Effector CD8-positive, alpha-beta T cell (primary cell): ENCODE measurements around the gene CFAP141.
"Not testable (repeated sequence)": the region's sequence is repeated elsewhere in the genome, so short reads cannot be mapped to it uniquely, and the experiment has no call there.

Source experiments
- DNase-seq: peaks from one replicate; lab custom pipeline; 2025; lab: John Stamatoyannopoulos, UW
- total RNA-seq, 4 experiments: gene quantifications; one replicate each; lab custom pipeline; 2026; lab: John Stamatoyannopoulos, UW

Gene CFAP141
- 0 to 0.73 (median 0.19) reads per million in 4 experiments for total RNA-seq

DNA sequence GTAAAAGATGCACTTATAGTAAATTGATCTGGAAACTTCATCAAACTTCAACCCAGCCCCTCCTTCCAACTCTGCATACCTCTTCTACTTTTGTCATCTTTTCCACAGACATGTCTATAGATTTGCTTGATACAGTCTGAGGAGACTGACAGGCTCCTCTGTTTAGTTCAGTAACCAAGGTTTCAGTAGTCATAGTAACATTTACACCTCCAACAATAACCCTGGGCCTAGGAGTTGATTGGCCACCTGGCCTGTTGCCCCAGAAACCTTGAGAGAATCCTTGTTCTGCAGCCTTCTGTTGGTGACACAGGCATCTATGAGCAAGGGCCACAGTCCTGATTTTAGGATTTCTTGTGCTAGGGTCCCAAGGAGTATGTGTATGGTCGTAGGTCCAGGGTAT lies at the start of gene CFAP141:
Gene CFAP141, minus strand, starts transcription at position 138 of the 400 bp plus-strand sequence. Its CDS starts 26 bp downstream, at position 112.
- no peak for DNase-seq

DNA sequence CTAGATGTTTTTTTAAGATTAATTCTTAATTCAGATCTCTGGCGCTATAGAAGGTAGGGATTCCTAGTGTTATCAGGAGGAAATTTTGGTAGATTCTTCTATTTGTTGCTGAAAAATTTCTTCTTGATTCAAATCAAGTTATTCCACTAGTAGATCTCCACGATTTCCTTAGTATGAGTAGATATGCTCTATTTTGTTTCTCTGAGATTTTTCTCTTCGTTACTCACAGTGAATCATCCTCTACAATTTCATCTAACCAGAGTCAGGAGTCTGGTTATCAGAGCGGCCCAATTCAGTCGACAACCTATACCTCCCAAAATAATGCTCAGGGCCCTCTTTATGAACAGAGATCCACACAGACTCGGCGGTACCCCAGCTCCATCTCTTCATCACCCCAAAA lies 47.5 kb upstream of the CFAP141 start:
- no peak for DNase-seq

DNA sequence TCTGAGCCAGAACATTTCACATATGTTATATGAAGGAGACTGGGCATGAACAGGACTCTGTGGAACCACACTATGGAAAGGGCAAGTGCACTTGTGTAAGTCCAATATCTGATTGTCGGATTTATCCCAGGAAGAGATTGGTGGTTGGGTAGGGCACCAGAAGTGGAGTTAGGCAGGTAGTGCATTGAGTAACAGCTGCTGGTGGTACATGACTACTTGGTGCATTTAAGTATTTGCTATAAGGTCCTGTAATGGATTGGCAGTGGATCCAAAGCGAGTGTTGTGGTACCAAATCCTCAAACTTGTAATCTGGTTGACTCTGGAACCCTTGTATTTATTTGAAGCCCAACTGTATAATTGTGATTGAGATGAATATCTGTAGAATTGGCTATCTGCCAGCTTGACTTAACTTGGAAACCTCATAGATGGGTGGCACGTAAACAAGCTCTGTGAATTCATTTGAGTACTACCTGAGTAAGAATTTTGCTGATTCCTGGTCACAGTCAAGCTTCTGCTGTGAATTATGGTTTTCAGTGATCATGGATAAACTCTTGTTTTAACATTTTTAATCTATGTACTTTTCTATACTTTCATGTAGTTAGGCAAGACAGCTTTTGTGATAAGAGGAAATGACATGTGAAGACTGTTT lies 35.7 kb upstream of the CFAP141 start:
- no peak for DNase-seq

DNA sequence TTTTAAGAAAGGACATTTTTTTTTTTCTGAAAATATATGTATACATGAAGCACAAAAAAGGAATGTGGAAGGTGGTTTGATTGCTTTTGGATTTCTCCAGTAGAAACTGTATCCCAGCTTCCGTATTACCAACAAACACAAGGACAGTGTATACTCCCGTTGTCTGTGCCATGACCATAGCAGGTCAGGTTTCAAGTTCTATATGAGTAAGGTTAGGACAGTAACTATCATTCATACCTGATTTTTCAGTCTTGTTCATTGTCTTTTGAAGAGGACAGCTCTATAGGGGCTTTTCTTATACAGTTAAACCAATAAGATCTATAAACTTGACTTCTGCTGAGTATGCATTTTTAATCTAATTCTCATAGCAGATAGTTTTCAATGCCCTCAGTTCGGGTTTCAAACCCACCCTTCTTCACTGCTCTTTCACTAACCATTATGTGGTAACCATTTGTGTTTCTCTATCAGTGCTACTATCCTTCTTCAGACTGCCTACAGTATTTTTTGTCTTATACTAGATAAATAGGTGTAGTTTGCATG lies 34.2 kb upstream of the CFAP141 start:
- no peak for DNase-seq

DNA sequence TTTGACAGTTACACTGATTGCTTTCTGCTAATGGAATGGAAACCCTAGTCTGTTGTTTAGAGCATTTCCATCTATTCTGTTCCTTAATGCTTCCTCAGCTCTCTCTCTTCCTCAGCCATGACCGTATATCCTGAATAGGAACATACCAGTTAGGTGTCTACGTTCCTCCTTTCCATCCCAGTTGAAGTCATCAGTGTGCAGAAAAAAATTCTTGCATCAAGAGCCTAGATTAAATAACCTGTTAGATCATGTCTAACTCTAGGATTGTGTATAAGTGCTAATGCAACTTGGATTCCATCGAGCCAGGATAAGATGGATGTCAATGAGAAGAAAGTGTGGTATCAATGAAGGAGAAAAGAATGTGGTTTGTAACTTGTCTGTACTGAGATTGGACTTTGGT lies 33.4 kb upstream of the CFAP141 start:
- DNase-seq = no peak

DNA sequence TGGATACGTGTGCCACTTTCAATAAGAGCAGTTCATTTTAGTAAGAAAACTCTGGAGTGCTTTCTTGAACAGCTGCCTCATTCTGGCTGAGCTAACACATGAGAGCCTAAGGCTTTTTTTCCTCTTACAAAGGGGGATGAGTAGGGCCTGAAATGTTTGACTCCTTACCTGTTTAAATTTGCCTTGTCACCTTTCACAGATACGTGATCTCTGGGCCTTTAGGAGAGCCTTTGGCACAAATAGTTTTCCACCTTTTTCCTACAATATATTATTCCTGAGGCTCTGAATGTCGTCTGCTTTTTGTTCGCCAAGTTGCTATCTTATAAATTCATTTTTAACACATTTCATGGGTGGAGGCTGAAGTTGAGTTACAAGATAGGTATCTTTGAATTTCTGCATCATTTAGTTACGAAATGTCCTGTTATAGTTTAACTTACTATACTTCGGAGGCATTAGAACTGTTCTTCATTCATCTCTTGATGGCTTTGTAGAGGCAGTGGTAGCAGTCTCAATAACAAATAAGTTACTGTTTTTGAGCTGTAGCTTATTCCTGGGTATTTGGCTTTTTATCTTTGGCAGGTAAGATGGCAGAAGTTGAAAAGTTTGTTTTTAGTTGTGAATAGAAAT lies 31.9 kb upstream of the CFAP141 start:
- DNase-seq = no peak

DNA sequence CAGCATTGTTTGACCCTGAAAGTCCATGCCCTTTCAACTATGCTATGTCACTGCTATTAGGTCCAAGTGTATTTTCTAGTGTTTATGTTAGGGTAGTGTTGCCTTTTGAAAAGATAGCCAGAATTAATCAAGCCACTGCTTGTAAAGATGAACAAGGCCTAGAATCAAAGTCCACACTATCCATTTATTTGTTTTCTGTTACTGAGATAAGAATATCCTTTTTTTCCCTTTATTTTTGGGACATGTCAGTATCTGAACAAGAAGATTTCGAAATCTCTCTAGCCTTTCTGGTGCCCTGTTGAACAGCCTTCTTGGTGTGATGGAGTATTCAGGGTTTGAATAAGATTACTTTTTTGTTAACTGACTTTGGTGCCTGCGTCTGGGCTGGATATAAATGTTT lies 31.3 kb upstream of the CFAP141 start:
- no peak for DNase-seq

DNA sequence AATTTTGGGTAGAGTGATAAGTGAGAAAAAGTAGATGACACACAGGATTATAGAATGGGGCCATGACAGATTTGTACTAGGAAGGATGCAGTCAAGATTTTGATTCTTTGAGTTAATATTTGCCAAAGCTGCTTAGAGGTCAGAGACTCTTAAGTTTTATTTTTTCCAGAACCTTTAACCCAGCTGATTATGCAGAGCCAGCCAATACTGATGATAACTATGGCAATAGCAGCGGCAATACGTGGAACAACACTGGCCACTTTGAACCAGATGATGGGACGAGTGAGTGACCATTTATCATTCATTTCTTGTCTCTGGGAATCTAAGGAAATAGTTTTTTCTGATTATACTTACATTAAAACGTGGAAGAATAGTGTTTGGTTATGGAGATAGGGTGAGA lies 30.7 kb upstream of the CFAP141 start:
- DNase-seq = no peak

DNA sequence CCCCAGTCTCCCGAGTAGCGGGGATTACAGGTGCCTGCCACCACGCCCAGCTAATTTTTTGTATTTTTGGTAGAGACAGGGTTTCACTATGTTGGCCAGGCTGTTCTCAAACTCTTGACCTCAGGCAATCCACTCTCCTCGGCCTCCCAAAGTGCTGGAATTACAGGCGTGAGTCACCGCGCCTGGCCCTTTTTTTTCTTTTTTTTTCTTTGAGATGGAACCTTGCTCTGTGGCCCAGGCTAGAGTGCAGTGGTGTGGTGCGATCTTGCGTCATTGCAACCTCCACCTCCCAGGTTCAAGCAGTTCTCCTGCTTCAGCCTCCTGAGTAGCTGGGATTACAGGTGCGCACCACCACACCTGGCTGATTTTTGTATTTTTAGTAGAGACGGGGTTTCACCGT lies 27.0 kb upstream of the CFAP141 start:
- DNase-seq = not testable (repeated sequence)

DNA sequence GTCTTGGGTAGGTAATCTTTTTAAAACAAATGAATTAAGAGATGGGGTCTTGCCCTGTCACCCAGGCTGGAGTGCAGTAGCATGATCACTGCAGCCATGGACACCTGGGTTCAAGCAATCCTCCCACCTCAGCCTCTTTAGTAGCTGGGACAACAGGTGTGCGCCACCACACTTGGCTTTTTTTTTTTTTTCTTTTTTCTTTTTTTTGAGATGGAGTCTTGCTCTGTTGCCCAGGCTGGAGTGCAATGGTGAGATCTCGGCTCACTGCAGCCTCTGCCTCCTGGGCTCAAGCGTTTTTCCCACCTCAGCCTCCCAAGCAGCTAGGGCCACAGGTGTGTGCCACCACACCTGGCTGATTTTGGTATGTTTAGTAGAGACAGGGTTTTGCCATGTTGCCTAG lies 25.0 kb upstream of the CFAP141 start:
- DNase-seq = not testable (repeated sequence)

DNA sequence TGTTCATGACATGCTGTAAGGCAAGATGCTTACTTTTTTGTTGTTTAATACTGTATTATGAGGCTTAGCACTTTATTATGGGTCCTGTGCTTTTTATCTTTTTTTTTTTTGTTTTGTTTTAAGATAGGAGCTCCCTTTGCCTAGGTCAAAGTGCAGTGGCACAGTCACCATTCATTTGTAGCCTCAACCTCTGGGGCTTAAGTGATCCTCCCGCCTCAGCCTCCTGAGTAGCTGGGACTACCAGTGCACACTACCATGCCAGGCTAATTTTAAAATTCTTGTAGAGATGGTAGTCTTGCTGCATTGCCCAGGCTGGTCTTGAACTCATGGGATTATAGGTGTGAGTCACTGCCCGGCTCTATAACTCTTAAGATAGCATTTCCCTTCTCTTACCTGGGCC lies 19.2 kb upstream of the CFAP141 start:
- no peak for DNase-seq

DNA sequence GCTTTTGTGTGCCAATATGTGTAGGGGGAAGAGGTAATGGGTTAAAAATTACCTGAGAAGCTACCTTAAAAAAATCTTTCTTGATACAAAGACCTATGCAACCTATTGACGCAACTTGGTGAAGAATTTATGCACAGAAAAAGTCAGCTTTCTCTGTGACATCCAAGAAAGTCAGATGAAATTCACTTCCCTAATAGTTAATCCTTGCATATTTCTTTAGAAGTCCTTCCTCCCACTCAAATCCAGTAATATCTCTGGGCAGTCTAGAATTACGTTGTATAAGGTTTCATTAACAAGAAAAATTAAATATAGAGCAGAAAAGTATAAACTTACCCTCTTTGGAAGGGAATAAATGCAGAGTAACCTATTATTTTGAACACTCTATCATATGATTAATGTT lies 17.5 kb upstream of the CFAP141 start:
- no peak for DNase-seq

DNA sequence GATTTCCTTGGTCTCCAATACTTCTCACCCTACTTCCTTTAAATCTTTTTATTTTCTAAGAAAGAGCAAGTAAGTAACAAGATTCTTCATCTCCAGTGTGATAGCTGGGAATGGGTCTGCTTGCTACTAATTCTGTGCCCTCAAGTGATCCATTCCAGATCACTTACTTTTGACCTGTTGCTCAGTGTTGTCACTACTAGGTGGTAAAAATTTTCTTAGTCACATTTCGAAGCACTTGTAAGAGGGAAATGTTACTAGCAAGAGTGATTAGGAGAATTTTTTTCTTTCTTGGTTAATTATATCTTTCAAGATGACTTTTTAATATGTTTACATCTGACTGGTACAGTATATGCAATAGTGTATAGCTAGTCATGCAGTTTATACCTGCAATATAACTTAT lies 16.8 kb upstream of the CFAP141 start:
- DNase-seq = no peak

DNA sequence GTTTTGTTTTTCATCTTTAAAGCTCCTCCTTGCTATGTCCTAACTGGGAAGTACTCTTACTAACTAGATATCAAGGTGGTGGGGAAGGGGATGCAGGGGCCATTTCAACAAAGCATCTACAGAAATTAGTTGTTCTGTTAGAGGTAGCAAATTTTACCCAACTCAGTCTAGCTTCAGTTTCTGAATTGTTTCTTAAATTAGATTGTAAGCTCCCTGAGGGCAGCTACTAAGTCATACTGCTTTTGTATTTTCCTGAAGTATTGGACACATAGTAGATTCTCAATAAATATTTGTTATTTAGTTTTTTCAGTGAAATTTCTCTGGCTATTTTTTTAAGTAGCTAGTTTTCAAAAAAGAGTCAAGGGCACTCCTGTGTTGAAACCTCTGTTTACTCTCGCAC lies 16.4 kb upstream of the CFAP141 start:
- DNase-seq = no peak

DNA sequence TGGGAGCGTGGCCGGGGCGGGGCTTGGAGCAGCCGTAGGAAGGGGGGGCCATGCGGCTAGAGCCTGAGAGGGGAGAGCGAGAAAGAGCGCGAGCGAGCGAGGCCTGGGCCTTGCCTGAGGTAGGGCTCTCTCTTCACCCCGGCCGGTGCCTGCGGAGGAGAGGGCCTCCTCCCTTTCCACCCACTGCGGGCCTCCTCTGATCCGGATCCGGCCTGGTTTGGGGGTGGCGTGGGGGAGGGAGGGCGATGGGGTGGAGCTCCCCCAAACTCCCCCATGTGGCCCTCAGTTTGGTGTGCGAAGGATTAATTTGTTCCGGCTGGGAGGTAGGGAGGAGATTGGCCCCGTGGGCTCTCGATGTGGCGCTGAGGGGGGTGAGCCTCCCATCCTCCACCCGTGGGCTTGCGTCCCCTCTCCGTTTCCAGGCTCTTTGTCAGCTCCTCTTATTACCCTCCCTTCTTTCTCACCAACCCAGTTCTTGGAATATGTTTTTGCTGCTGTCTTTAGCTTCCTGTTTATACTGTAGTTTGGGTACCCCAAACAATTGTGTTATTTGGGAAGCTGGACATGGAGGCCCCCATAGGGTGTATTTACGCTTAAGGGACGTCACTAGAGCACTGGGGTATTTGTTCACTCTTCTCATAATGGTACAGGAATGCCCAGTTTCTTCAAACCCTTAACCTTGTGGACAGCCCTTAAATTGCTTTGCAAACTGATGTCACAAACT lies 15.3 kb upstream of the CFAP141 start:
- peak; percentile 61 for DNase-seq

DNA sequence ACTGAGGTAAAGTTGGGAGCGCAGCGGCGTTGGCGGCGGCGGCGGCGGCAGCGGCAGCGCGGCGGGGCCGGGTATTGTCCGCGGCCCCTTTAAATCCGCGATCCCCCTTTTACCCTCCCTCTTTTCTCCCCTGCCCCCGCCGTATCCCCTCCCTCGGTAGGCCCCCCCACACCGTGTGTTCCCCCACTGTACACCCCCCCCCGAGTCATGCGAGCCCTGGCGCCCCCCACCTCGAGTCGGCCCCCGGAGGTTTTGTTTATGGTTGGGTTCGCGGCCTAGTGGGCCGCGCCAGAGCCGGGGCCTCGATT lies 14.8 kb upstream of the CFAP141 start:
- DNase-seq = no peak

DNA sequence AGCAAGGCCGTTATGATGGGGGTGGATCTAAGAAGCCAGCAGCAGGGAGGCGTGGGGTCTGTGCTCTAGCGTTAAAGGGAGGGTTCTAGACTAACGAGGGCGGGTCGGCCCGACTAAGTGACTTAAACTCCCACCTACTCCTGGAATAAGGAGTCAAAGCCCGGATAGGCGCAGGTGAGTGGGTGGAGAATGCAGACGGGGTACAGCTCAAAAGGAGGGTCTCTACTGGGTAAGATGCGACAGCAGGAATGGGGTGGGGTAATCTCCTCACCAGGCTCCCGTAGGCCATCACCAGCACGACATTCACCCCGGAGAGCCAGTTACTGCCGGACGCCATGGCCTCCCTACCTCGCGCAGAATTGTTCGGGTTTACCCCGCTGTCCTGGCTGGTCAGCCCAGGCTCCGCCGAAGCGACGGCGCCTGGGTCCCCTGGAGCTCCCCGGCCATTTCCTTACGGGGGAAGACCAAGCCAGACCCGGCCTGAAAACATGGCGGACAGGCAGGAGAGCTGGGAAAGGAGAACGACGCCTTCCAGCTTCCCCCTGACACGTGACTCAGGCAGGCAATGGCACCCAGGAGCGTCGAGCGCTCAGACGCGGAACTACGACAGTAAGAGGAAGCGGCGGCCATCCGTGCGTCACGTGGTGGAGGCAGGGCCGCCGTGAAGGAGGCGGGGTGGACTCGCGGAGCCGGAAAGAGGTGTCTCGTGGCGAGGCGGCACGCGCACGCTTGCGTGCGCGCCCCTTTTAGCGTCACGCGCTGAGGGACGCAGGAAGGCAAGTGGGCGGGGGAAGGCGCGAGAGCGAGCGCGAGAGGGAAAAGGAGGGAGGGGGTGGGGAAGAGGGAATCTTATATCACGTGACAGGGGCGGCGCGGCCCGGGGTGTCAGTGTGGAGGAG lies 14.2 kb upstream of the CFAP141 start, which contains the start of gene UBAP2L:
Gene UBAP2L, plus strand, starts transcription at position 885 of the 899 bp plus-strand sequence. CDS start 4,169 bp downstream, outside the sequence.
- DNase-seq = peak; percentile 97

DNA sequence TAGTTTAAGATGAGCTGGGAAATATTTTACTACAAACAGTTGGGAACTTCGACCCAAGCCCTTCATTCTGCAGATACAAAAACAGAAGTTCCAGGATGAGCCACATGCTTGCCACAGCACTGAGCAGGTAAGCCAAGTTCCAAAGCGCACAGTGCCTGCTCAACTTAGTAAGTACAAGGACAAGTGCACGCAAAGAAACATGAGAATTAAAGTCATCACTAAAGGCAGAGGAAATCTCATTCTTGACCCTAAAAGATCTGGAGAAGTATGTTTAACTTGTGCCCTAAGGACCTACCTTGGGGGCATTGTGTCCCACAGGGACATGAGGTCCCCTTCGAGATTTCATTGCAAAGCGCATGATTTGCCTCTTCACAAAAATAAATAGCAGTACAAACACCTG lies 13.4 kb upstream of the CFAP141 start:
- DNase-seq = no peak

DNA sequence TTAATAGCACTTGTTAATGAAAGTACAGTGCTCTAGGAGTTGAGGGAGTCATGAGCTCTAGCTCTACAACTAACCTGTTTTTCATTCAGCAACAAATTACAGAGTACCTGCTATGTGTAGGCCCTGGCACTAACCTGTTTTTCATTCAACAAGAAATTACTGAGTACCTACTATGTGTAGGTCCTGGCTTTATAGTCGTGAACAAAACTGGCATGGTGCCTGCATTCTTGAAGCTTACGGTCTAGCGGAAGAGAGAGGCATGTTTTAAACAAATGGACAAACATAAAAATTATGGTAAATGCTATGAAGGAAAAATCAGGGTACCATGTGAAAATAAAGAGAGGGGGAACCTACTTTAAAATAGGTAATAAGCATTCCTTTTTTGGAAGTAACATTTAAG lies 12.4 kb upstream of the CFAP141 start:
- DNase-seq = no peak

DNA sequence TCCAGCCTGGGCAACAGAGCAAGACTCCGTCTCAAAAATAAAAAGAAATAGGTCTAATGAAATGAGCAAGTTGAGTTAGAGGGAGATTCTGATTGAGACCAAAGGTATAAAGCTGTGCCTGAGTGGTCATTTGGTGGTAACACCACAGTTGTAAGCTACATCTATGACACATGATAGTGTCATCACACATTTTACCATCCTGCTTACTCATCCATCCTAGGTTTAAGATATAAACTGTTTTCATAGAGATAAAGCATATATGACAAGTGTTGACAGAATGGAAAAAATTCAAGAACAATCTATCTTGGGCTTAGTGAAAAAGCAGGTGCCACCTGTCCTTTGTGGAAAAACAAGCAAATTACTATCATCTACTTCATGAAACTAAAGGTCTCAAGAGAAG lies 7.1 kb upstream of the CFAP141 start:
- DNase-seq = no peak

DNA sequence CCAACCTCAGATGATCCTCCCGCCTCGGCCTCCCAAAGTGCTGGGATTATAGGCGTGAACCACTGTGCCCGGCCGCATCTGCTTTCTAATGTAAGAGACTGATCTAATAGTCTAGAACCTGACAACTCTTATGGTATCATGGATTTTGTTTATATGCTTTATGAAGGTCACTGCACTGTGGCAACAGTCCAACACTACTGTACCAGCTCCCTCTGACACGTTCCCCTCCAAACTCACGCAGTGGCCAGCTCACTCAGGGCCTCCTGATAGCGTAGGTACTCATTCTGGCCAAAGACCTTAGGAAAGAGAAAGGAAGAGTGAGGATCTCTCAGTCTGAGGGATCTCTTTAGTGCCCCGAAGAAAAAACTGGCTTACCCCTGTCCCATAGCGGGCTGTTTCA lies 6.0 kb upstream of the CFAP141 start:
- no peak for DNase-seq
